ENCODE results near the gene DES. TPM values are rescaled to one million over a fixed set of nuclear protein-coding genes. Genes with fewer than 3 reads are reported as not detected.
"Not testable (repeated sequence)": the region's sequence is repeated elsewhere in the genome, so short reads cannot be mapped to it uniquely, and the experiment has no call there.

The DES gene
- polyA plus RNA-seq, 3 donors = 5.5 to 10.1 (median 7.4) TPM

- no peak for DNase-seq (ENCODE audit: low read depth in 3 of 3, low spot score in 2 of 3)
These were observed 18.3 kb upstream of the DES start for GRCh38 chr2:219399716-219400478.

DNA sequence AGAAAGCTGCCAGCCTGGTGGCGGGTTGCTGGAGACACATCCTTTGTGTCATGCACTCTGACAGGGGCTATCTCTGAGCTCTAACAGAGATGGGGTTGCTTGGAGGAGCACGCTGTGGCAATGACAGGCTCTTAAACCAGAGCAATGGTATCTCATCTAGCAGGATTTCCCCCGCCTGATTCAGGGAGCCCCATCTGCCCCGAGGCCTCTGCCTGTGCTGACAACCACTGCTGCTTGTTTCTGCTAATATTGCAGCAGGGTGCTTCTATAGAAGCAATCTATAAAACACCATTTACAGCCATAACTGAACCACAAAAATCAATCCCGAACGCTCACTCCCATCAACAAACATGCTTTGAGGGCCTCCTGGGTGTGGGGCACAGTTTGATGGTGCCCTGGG lies 17.6 kb upstream of the DES start:
- no peak for DNase-seq (ENCODE audit: low read depth in 3 of 3, low spot score in 2 of 3)

GRCh38 chr2:219401606-219402005 lies 16.6 kb upstream of the DES start:
- DNase-seq (ENCODE audit: low read depth in 3 of 3, low spot score in 2 of 3) = no peak

DNA sequence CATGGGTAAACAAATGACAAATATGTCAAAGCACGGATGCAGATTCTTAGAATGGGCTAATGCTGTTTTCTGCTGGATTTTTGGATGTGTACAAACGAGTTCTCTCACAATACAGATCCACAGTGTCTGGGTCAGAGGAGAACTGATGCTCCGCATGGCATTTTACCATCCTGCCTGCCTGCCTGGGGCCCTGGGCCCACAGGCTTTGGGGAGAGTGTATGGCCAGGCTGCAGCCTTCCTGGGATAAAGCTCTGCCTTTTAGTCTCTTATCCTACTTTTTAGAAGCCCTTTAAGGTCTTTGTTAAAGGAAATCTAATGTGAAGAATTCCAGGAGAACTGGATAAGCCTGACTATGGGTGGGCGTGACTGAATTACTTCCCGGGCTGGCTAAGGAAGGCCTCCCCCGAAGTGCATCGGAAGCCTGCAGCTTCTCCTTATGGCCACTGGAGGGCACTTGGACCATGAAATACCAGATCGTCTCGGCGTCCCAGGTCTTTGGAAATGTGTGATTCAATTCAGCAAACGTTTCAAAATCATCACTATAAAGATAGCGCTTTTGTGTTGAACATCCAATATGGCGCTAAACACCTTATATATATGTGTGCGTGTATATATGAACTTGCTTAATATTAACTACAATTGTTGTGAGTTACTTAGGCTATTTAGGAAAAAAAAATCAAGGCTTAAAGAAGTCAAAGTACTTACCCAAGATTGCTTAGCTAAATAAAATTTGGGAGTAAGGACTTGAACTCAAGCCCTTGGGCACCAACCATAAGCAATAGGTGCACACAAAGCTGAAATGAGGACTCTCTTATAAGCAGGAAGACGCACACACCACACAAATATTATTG lies 15.3 kb upstream of the DES start:
- DNase-seq (ENCODE audit: low read depth in 3 of 3, low spot score in 2 of 3) = peak; percentile 58 to 77 (median 68)

DNA sequence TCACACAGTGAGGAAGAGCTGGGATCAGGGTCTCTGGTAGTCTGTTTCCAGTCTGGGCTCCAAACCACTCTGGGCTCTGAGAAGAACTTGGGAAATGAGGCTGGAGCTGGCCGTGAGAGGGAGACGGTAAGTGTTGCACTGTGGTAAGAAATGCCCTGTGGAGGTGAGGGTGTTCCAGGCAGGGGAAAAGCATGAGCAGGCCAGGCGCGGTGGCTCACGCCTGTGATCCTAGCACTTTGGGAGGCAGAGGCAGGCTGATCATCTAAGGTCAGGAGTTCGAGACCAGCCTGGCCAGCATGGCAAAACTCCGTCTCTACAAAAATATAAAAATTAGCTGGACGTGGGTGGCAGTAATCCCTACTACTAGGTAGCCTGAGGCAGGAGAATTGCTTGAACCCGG lies 14.3 kb upstream of the DES start:
- no peak for DNase-seq (ENCODE audit: low read depth in 3 of 3, low spot score in 2 of 3)

DNA sequence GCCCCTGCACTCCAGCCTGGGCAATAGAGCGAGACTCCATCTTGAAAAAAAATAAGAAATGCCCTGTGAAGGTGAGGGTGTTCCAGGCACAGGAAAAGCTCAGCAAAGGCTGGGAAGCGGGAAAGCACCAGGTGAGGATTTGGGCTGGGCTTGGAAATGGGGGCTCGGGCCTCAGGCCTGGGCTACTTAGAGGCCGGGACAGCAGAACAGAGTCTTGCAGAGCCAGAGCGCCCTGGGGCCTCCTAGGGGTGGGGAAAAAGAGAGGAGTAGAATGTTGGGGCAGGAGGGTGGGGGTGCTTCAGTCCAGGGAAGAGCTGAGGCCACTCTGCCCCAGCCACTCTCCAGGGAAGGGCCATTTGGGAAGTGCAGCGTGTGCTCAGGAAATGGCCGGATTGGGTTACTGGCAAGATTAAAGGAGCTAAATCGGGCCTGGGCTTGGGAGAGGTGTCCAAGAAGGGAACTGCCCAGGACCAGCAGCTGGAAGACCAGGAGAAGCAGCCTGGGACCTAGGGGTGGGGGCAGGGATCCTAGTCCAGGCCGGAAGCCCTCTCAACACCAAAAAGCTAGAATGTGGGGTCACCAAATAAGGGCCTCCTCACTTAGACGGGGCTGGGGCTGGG lies 13.8 kb upstream of the DES start:
- DNase-seq (ENCODE audit: low read depth in 3 of 3, low spot score in 2 of 3) = no peak

- DNase-seq (ENCODE audit: low read depth in 3 of 3, low spot score in 2 of 3) = no peak
These were observed 13.2 kb upstream of the DES start for GRCh38 chr2:219404954-219405353.

DNA sequence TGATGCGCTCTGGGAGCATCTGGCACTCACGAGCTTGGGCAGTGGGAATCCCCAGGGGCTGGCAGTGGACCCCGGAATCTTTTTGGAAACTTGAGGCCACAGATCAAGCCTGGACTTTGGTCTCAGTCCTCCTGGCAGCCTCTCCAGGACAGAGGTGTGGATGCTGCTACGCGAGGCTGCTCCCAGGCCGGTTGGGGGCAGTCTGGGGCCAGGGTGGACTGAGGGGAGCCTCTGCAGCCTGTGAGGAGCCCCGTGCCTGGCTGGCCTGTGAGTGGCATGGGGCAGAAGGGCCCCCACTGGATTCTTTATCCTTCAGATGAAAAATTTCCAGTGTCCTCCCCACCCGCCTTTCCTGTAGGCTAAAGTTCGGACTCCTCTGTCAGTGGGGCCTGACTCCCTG lies 12.7 kb upstream of the DES start:
- DNase-seq (ENCODE audit: low read depth in 3 of 3, low spot score in 2 of 3) = no peak

DNA sequence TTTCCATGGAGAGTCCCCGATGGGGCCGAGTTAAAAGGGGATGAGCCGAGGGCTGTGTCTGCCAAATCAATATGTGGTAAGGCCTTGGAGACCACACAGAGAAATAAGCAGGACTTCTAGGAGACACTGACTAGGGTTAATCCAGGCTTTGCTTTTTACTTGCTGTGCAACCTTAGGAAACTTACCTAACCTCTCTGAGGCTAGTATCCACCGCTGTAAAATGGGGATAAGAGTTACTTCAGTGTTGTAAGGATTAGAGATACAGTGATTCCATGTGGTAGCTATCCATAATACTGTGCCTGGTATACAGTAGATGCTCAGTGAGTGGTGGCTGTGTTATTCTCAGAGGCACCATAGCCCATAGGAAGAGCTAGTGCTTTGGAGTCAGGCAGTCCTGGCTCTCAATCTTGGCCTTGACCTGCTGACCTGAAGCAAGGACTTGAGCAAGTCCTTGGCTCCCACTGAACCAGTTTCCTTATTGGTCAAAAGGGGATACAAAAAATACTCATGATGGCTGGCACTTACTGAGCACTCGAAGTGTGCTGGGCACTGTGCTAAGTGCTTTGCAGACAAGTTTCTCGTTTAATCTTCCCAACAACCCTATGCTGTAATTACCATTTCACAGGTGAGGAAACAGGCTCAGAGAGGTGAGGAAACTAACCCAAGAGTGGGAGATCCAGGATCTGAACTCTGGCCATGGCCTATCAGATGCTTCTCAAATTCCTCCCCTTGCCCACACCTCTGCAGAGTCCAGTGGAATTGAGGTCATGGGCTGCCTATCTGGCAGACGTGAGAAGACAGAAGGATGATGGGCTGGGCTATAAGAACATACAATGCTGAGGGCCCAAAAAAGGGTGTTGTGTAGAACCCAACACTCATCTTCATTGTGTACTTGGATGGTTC lies 12.0 kb upstream of the DES start:
- DNase-seq (ENCODE audit: low read depth in 3 of 3, low spot score in 2 of 3) = no peak

DNA sequence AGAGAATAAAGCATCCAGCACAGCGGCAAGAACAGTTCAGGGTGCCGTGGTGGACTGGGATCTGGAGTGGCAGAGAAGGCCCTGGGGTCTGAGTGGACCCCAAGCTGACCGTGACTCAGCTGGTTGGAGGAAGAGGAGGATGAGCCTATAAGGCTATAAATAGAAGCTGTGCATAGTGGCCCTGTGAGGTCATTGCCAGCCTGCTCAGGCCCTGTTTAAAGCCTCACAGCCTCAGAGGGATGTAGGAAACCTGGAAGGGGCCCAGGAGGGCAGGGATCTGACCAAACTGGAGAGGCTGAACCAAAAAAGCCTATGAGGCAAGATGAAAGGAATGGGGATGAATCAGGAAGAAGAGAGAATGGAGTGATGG lies 11.3 kb upstream of the DES start:
- DNase-seq (ENCODE audit: low read depth in 3 of 3, low spot score in 2 of 3) = no peak

DNA sequence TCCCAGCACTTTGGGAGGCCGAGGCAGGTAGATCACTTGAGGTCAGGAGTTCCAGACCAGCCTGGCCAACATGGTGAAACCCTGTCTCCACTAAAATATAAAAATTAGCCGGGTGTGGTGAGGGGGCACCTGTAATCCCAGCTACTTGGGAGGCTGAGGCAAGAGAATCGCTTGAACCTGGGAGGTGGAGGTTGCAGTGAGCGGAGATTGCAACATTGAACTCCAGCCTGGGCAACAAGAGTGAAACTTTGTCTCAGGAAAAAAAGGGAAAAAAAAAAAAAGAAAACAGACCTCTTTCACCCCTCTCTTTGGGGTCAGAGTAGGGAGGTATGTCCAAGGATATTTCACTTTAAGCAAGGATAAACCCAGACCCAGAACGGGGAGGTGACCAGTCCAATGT lies 10.8 kb upstream of the DES start:
- DNase-seq (ENCODE audit: low read depth in 3 of 3, low spot score in 2 of 3) = not testable (repeated sequence)

- DNase-seq (ENCODE audit: low read depth in 3 of 3, low spot score in 2 of 3) = no peak
These were observed 10.0 kb upstream of the DES start for GRCh38 chr2:219408204-219408603.

DNA sequence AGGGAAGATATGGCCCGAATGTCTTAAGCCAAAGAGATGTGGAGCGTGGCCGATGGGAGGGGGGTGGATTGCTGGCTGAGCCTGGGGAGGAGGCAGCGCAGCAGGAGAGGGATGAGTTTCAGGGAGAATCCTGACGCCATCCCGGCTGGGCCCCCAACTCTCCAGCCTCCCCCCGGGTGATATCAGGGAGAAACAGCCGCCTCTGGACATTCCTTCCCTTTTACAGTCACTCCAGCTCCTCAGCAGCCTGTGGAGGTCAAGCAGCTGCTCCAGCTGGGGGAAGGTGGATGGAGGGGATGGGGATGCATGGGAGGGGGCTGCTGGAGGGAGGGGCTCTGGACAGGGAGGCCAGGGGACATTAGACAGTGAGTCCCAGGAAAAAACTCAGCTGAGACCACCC lies 9.5 kb upstream of the DES start:
- no peak for DNase-seq (ENCODE audit: low read depth in 3 of 3, low spot score in 2 of 3)

- no peak for DNase-seq (ENCODE audit: low read depth in 3 of 3, low spot score in 2 of 3)
These were observed 8.6 kb upstream of the DES start for GRCh38 chr2:219409619-219410018.

DNA sequence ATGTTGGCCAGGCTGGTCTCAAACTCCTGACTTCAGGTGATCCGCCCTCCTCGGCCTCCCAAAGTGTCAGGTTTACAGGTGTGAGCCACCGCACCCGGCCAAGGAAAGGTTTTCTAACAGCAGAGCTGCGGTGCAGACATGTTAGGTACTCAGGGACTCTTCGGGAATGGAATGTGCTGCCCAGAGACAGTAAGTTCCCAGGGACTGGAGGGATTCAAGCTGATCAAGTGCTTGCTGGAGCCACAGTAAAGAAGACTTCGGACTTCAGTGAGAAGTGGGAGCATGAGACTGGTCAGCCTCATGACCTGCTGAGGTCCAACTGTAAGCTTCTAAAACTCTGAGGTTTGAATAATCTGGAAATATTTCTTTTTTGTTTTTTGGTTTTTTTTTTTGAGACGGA lies 7.8 kb upstream of the DES start:
- DNase-seq (ENCODE audit: low read depth in 3 of 3, low spot score in 2 of 3) = no peak

DNA sequence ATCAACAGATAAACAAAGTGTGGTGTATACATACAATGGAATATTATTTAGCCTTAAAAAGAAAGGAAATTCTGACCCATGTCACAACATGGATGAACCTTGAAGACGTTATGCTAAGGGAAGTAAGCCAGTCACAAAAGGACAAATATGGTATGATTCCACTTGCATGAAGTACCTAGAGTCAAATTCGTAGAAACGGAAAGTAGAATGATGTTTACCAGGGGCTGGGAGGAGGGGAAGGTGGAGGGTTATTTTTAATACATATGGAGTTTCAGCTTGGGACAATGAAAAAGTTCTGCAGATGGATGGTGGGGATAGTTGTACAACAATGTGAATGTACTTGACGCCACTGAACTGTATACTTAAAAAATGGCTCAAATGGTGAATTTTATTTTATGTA lies 3.3 kb upstream of the DES start:
- DNase-seq (ENCODE audit: low read depth in 3 of 3, low spot score in 2 of 3) = no peak

GRCh38 chr2:219415580-219416234 lies 2.5 kb upstream of the DES start:
- DNase-seq (ENCODE audit: low read depth in 3 of 3, low spot score in 2 of 3) = no peak

DNA sequence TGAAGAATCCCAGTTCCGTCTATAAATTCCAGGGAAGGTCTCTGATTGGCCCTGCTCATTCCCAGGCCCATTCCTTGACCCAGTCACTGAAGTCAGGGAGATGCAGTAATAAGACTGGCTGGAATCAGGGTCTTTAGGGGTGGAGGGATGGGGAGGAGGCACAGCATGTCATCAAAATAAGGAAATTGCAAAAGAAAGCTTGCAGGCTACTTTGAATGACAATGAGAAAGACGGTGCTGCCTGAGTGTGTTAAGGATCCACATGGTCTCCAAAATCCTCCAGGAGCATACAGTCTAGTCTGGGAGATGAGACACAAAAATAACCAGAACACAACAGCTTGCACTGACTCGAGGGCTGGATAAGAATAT lies 2.0 kb upstream of the DES start:
- DNase-seq (ENCODE audit: low read depth in 3 of 3, low spot score in 2 of 3) = no peak

DNA sequence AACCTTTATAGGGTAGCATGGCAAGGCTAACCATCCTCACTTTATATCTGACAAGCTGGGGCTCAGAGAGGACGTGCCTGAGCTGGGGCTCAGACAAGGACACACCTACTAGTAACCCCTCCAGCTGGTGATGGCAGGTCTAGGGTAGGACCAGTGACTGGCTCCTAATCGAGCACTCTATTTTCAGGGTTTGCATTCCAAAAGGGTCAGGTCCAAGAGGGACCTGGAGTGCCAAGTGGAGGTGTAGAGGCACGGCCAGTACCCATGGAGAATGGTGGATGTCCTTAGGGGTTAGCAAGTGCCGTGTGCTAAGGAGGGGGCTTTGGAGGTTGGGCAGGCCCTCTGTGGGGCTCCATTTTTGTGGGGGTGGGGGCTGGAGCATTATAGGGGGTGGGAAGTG lies 1.2 kb upstream of the DES start:
- DNase-seq (ENCODE audit: low read depth in 3 of 3, low spot score in 2 of 3) = no peak

DNA sequence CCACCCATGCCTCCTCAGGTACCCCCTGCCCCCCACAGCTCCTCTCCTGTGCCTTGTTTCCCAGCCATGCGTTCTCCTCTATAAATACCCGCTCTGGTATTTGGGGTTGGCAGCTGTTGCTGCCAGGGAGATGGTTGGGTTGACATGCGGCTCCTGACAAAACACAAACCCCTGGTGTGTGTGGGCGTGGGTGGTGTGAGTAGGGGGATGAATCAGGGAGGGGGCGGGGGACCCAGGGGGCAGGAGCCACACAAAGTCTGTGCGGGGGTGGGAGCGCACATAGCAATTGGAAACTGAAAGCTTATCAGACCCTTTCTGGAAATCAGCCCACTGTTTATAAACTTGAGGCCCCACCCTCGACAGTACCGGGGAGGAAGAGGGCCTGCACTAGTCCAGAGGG lies 803 bp upstream of the DES start:
- no peak for DNase-seq (ENCODE audit: low read depth in 3 of 3, low spot score in 2 of 3)

GRCh38 chr2:219419012-219419324 lies 791 bp downstream of the DES start:
- DNase-seq (ENCODE audit: low read depth in 3 of 3, low spot score in 2 of 3) = no peak

All from right renal cortex interstitium (tissue), 3 donors.